Trophoblast cell (in vitro differentiated cells and primary cell): Measurements from ENCODE around the gene SLC1A4.

Source experiments
- DNase-seq, 2 donors: peaks; one replicate each; pipeline ENCODE4 v3.0.0-alpha.2; 2016
- H2AFZ ChIP-seq: 2 replicates; pipeline ENCODE4 v1.6.1; 2013; ENCODE audit warnings: low read length, moderate library complexity, mild to moderate bottlenecking; ENCODE audit not compliant: insufficient read depth, poor library complexity
- H2AK5ac ChIP-seq: 2 replicates; pipeline ENCODE4 v1.6.1; 2013; ENCODE audit warnings: mild to moderate bottlenecking, low read length
- H2BK120ac ChIP-seq: 2 replicates; pipeline ENCODE4 v1.6.1; 2013; ENCODE audit warnings: low read length, mild to moderate bottlenecking, moderate library complexity; ENCODE audit not compliant: insufficient read depth, poor library complexity
- H2BK12ac ChIP-seq: 2 replicates; pipeline ENCODE4 v1.6.1; 2013; ENCODE audit warnings: mild to moderate bottlenecking, low read length, moderate library complexity
- H2BK5ac ChIP-seq: 2 replicates; pipeline ENCODE4 v1.6.1; 2013; ENCODE audit warnings: low read length, low read depth, moderate library complexity, mild to moderate bottlenecking; ENCODE audit not compliant: poor library complexity
- H3K14ac ChIP-seq: 2 replicates; pipeline ENCODE4 v1.6.1; 2013; ENCODE audit warnings: mild to moderate bottlenecking, low read length
- H3K18ac ChIP-seq: 2 replicates; pipeline ENCODE4 v1.6.1; 2013; ENCODE audit warnings: mild to moderate bottlenecking, low read length
- H3K23ac ChIP-seq: 2 replicates; pipeline ENCODE4 v1.6.1; 2013; ENCODE audit warnings: low read length
- H3K27ac ChIP-seq: 2 replicates; pipeline ENCODE4 v1.5.1; 2013; ENCODE audit warnings: low read depth, mild to moderate bottlenecking, inconsistent platforms, low read length, moderate library complexity
- H3K27me3 ChIP-seq: 2 replicates; pipeline ENCODE4 v1.6.1; 2013; ENCODE audit warnings: inconsistent platforms, mild to moderate bottlenecking, low read length, moderate library complexity; ENCODE audit not compliant: insufficient read depth
- H3K36me3 ChIP-seq, 2 experiments: 1 replicate in 1 of 2; 2 replicates in 1 of 2; pipeline ENCODE4 v1.6.1; 2013; ENCODE audit warnings: low read length in 2 of 2, mild to moderate bottlenecking in 2 of 2, moderate library complexity in 1 of 2; ENCODE audit not compliant: insufficient read depth in 2 of 2, control insufficient read depth in 1 of 2
- H3K4ac ChIP-seq: 2 replicates; pipeline ENCODE4 v1.6.1; 2013; ENCODE audit warnings: low read depth, mild to moderate bottlenecking, low read length, moderate library complexity
- H3K4me1 ChIP-seq, 2 experiments: 1 replicate in 1 of 2; 2 replicates in 1 of 2; pipeline ENCODE4 v1.6.1; 2013; ENCODE audit warnings: low read length in 2 of 2, mild to moderate bottlenecking in 2 of 2, moderate library complexity in 1 of 2; ENCODE audit not compliant: insufficient read depth in 2 of 2, control insufficient read depth in 1 of 2
- H3K4me2 ChIP-seq: 2 replicates; pipeline ENCODE4 v1.6.1; 2013; ENCODE audit warnings: inconsistent platforms, mild to moderate bottlenecking, low read length, moderate library complexity
- H3K4me3 ChIP-seq: 2 replicates; pipeline ENCODE4 v1.5.1; 2013; ENCODE audit warnings: mild to moderate bottlenecking, low read depth, low read length, inconsistent platforms
- H3K79me1 ChIP-seq: one replicate; pipeline ENCODE4 v1.6.1; 2013; ENCODE audit warnings: low read length
- H3K79me2 ChIP-seq: 2 replicates; pipeline ENCODE4 v1.6.1; 2013; ENCODE audit warnings: low read length, mild to moderate bottlenecking; ENCODE audit not compliant: control insufficient read depth, insufficient read depth, poor library complexity
- H3K9ac ChIP-seq: 2 replicates; pipeline ENCODE4 v1.6.1; 2013; ENCODE audit warnings: mild to moderate bottlenecking, low read length
- H3K9me3 ChIP-seq: 2 replicates; pipeline ENCODE4 v1.6.1; 2013; ENCODE audit warnings: low read depth, mild to moderate bottlenecking, control low read depth, inconsistent platforms, low read length; ENCODE audit not compliant: insufficient read depth
- H4K12ac ChIP-seq: 2 replicates; pipeline ENCODE4 v1.6.1; 2013; ENCODE audit warnings: low read depth, mild to moderate bottlenecking, low read length, moderate library complexity
- H4K8ac ChIP-seq: 2 replicates; pipeline ENCODE4 v1.6.1; 2013; ENCODE audit warnings: low read depth, mild to moderate bottlenecking, low read length, moderate library complexity
- H4K91ac ChIP-seq: one replicate; pipeline ENCODE4 v1.6.1; 2013; ENCODE audit warnings: low read depth, mild to moderate bottlenecking, low read length, moderate library complexity
- WGBS: extraction: QIAGEN DNeasy Blood & Tissue Kit; methylation state at CpG from one replicate; pipeline ENCODE4 v1.1.7; 2013; ENCODE audit warnings: missing lambda C conversion rate; ENCODE audit not compliant: insufficient read length, insufficient coverage; ENCODE audit errors: extremely low coverage; 5-methylcytosine and 5-hydroxymethylcytosine counted together

The SLC1A4 gene

GRCh38 chr2:65013776-65014175 is 24.6 kb downstream of the SLC1A4 start:
- H3K4me1 ChIP-seq, result no peaks in the 10 kb centered on the region
- H3K79me2 ChIP-seq, result no peaks in the 10 kb centered on the region
- no CpG with 5 or more reads among the region's 1 CpG for WGBS
- H3K9ac ChIP-seq, result no peak overlapping the region
- H3K27me3 ChIP-seq, result no peaks in the 10 kb centered on the region
- no peak overlapping the region for H4K91ac ChIP-seq
- H3K18ac ChIP-seq, result no peak overlapping the region
- no peak overlapping the region for H3K4me3 ChIP-seq
- no peak overlapping the region for H2BK120ac ChIP-seq
- no peak overlapping the region for H4K12ac ChIP-seq
- no peak overlapping the region for H2AFZ ChIP-seq
- H4K8ac ChIP-seq, result no peak overlapping the region
- no peak overlapping the region for H2BK5ac ChIP-seq
- H3K4ac ChIP-seq, result no peak overlapping the region
- no peak overlapping the region for H2BK12ac ChIP-seq
- no peak overlapping the region for H3K23ac ChIP-seq
- no peak overlapping the region for H3K4me2 ChIP-seq
- H3K9me3 ChIP-seq, result no peaks in the 10 kb centered on the region
- no peaks in the 10 kb centered on the region for H3K36me3 ChIP-seq
- no peak overlapping the region for H3K27ac ChIP-seq
- H2AK5ac ChIP-seq, result no peak overlapping the region
- DNase-seq, result no peak
- no peaks in the 10 kb centered on the region for H3K79me1 ChIP-seq
- H3K14ac ChIP-seq, result no peak overlapping the region

- Histone ChIP-seq H2BK5ac (no peak overlapping the region), H3K36me3 (no peaks in the 10 kb centered on the region), H2AK5ac (no peak overlapping the region), H3K79me1 (no peaks in the 10 kb centered on the region), H3K27ac (no peak overlapping the region), H4K12ac (no peak overlapping the region), H4K8ac (no peak overlapping the region), H2BK12ac (no peak overlapping the region), H2BK120ac (no peak overlapping the region), H3K27me3 (no peaks in the 10 kb centered on the region), H3K18ac (no peak overlapping the region), H3K9me3 (no peaks in the 10 kb centered on the region), H3K14ac (no peak overlapping the region), H3K4me1 (peaks cover 5 to 7% of the 10 kb centered on the region in 2 experiments), H3K9ac (no peak overlapping the region), H3K4me3 (no peak overlapping the region), H3K4ac (no peak overlapping the region), H2AFZ (no peak overlapping the region), H3K23ac (no peak overlapping the region), H4K91ac (no peak overlapping the region), H3K4me2 (no peak overlapping the region), H3K79me2 (no peaks in the 10 kb centered on the region)
- WGBS, result no CpG with 5 or more reads among the region's 5 CpGs
- no peak for DNase-seq
Observed at GRCh38 chr2:65015731-65016130, 26.5 kb downstream of the SLC1A4 start.

GRCh38 chr2:65016789-65017188 is 27.6 kb downstream of the SLC1A4 start:
- Histone ChIP-seq H2BK5ac (no peak overlapping the region), H4K12ac (no peak overlapping the region), H3K18ac (no peak overlapping the region), H3K23ac (no peak overlapping the region), H3K36me3 (no peaks in the 10 kb centered on the region), H3K27me3 (no peaks in the 10 kb centered on the region), H2AFZ (no peak overlapping the region), H3K4me2 (no peak overlapping the region), H3K9me3 (no peaks in the 10 kb centered on the region), H3K4me1 (peaks cover 10 to 17% of the 10 kb centered on the region in 2 experiments), H4K91ac (no peak overlapping the region), H3K79me1 (peaks cover 4% of the 10 kb centered on the region), H3K79me2 (no peaks in the 10 kb centered on the region), H2AK5ac (no peak overlapping the region), H4K8ac (no peak overlapping the region), H3K27ac (no peak overlapping the region), H2BK12ac (no peak overlapping the region), H3K9ac (no peak overlapping the region), H3K14ac (no peak overlapping the region), H3K4ac (no peak overlapping the region), H2BK120ac (no peak overlapping the region), H3K4me3 (no peak overlapping the region)
- DNase-seq, result no peak
- WGBS, result no CpG with 5 or more reads among the region's 6 CpGs

GRCh38 chr2:65017335-65017734 is 28.1 kb downstream of the SLC1A4 start:
- no CpG with 5 or more reads among the region's 4 CpGs for WGBS

More at GRCh38 chr2:65017335-65017734, 28.1 kb downstream of the SLC1A4 start:
- no peak overlapping the region for H3K18ac ChIP-seq
- H4K8ac ChIP-seq, result no peak overlapping the region
- no peak overlapping the region for H3K14ac ChIP-seq
- peaks cover 4% of the 10 kb centered on the region for H3K79me1 ChIP-seq
- H3K36me3 ChIP-seq, result no peaks in the 10 kb centered on the region
- no peak overlapping the region for H3K4me3 ChIP-seq
- no peak overlapping the region for H4K12ac ChIP-seq
- peak in 1 of 2 donors; percentile 18 for DNase-seq
- no peak overlapping the region for H2BK5ac ChIP-seq
- H2AFZ ChIP-seq, result no peak overlapping the region
- no peaks in the 10 kb centered on the region for H3K27me3 ChIP-seq
- peaks cover 10 to 18% of the 10 kb centered on the region in 2 experiments for H3K4me1 ChIP-seq
- no peak overlapping the region for H2BK120ac ChIP-seq
- no peak overlapping the region for H3K9ac ChIP-seq
- no peak overlapping the region for H3K27ac ChIP-seq
- no peak overlapping the region for H3K4me2 ChIP-seq
- no peak overlapping the region for H3K4ac ChIP-seq
- H2BK12ac ChIP-seq, result no peak overlapping the region
- H3K79me2 ChIP-seq, result no peaks in the 10 kb centered on the region
- H3K23ac ChIP-seq, result no peak overlapping the region
- H2AK5ac ChIP-seq, result no peak overlapping the region
- H4K91ac ChIP-seq, result no peak overlapping the region
- no peaks in the 10 kb centered on the region for H3K9me3 ChIP-seq
